NCI-H345 (cell line): Measurements from ENCODE around the gene CCDC57.
"Not testable (repeated sequence)": the region's sequence is repeated elsewhere in the genome, so short reads cannot be mapped to it uniquely, and the experiment has no call there.

Experiments used
- DNase-seq: peaks from one replicate; lab custom pipeline; 2025; lab: John Stamatoyannopoulos, UW

The CCDC57 gene

GRCh38 chr17:82202981-82203380 lies 9.7 kb downstream of the CCDC57 start:
- no peak for DNase-seq

- no peak for DNase-seq
Observed at GRCh38 chr17:82201498-82201910, 11.1 kb downstream of the CCDC57 start.

DNA sequence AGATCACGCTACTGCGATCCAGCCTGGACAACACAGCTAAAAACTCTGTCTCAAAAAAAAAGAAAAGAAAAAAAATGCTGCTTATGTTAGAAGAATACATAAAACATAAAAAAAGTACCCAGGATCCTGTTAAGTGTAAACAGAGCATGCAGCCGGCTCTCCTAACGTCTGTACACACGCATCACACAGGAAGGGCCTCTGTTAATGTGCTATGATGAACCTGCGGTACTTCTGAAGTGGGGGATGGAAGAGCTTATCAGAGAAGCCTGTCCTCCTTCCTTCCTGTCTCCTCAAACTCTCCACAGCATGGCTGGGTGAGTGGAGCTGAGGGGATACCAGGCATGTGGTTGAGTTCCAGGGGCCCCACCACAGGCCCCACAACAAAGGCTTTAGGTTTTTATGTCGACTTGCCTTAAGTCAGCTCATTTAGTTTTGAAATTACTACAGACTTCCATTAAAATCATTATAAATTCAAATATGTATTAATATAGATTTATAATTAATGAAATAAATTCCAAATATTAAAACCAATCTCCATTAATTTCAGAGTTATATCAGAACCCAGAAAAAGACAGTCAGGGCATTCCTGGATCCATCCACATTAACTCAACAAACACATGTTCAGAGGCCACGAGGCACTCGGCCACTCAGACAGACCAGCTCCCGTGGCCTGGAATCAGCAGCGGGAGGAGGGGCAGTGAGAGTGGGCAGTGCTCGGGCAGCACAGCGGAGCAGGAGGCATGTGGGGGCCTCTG lies 11.7 kb downstream of the CCDC57 start:
- no peak for DNase-seq

DNA sequence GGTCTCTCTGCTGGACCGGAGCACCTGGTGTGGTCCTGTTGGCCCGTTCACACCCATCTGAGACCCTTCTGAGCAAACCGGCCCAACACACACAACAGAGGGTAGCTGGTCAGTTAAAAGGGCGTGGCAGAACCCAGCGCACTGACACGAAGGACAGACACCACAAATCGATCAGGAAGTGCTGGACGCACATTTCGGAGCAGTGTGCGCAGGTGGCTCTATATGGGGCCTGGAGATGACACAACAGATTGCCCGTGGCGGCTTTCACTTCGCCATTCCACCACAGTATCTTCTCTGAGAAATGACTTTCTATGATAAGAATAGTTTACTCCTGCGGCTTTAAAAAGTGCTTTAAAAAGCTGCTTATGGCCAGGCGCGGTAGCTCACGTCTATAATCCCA lies 12.5 kb downstream of the CCDC57 start:
- no peak for DNase-seq

DNA sequence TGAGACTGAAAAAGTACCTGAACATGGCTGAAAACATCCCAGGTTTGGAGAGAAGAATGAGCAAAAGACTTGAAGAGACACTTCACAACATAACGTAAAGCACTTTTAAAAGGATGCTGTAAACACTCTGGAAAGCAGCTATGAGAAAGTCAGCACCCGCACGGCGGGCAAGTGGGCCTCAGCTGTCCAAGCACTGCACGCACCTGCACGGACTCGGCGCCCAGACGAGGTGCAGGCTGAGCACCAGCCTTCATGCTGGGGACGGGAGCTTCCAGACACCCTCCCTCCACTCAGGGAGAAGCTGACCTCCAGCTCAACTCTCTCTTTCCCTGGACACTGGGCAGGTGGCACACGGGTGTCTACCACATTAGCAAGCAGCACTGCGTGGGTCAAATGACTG lies 13.1 kb downstream of the CCDC57 start:
- no peak for DNase-seq

- DNase-seq: no peak
Observed at GRCh38 chr17:82198092-82198491, 14.6 kb downstream of the CCDC57 start.

- no peak for DNase-seq
Observed at GRCh38 chr17:82195675-82196672, 16.7 kb downstream of the CCDC57 start.

DNA sequence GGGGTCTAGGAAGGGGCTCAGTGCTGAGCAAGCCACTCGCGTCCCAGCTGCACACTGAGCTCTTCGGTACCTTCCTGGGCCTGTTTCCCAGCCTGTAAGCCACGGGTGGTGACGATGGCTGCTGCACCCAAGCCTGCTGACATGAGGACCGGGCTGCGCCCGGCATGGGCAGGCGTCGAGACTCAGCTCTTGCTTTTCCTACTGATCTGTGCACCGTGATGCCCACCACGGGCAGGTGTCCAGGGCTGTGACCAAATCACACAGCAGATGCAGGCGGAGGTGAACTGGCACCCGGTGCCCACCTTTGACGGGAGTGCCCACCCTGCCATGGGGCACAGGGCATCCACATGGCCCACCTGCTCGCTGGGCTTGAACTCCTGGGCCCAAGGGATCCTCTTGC lies 17.9 kb downstream of the CCDC57 start:
- no peak for DNase-seq

- DNase-seq: no peak
Observed at GRCh38 chr17:82193520-82194220, 19.0 kb downstream of the CCDC57 start.

- DNase-seq: not testable (repeated sequence)
Observed at GRCh38 chr17:82193050-82193449, 19.6 kb downstream of the CCDC57 start.

DNA sequence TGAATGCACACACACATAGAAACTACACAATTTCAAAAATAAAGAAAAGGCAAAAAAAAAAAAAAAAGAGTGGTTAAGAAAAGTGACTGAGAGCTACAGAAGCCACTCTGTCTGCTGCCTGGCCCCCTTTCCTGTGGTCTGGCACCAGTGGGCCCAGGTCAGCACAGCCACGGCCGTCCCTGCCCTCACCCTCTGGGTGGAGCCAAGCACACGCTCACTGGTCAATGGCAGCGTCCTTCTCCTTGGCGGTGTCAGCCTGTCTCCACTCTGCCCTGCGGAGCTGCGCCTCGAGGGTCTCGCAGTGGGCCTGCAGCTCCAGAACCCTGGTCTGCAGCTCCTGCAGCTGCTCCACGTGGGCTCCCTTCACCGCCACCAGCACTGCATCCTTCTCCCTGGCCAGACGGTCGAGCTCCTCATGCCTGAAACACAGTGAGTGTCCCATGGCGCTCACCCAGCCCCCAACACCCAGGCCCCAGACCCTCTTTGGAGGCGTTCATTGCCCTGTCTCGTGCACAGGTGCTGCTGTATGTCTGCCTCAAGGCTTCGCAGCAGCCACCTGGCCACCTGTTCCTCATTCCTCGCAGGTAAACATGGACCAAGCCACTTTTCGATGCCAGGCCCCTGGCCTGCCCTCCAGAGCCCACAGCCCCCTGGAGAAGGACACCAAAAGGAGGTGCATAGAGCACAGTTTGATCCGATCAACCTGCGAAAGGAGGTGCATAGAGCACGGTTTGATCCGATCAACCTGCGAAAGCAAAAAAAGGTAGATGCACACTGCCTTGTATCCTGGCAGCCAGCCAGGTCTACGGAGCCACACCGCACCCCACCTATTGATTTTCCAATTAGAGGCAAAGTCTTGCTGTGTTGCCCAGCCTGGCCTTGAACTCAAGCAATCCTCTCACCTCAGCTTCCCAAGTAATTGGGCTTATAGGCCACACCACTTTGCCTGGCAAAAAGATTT lies 24.4 kb downstream of the CCDC57 start:
- DNase-seq: peak; percentile 41

- DNase-seq: no peak
Observed at GRCh38 chr17:82187500-82187899, 25.1 kb downstream of the CCDC57 start.

GRCh38 chr17:82186221-82186620 lies 26.4 kb downstream of the CCDC57 start:
- no peak for DNase-seq

- DNase-seq: no peak
Observed at GRCh38 chr17:82184761-82185160, 27.9 kb downstream of the CCDC57 start.

GRCh38 chr17:82180776-82181528 lies 31.7 kb downstream of the CCDC57 start:
- no peak for DNase-seq

- DNase-seq: no peak
Observed at GRCh38 chr17:82179946-82180475, 32.6 kb downstream of the CCDC57 start.

GRCh38 chr17:82179412-82179811 lies 33.2 kb downstream of the CCDC57 start:
- DNase-seq: no peak

DNA sequence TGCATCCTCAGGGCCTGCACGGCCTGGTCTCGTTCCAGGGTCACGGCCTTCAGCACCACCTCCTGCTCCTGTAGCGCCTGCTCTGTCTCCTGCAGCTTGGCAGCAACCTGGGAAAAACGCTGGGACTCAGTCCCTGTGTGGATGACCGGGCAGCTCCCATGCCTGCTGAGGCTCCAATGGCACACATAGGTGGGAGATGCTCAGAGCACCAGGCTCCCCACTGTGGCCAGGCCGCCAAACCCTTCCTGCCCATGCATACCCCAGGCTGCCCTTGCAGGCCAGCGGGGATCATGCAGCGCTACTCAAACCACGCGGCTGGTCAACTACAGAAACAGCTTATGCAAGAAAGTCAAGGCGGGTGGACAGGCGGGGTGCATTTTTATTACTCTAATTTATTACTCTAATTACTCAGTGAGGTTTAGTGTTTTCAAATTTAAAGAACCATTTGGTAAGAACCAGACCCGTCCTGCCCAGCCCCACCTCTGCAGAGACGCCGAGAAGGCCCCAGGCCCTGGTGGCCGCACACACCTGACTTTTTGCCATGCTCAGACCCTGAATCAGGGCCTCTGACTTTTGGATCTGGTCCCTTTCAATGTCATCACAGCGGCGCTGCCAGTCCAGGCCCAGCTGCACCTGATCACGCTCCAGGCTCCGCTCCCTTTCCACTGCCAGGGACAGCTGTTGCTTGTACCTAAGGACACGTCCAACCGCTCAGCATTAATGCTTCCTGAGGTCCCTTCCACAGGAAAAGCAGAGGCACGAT lies 34.0 kb downstream of the CCDC57 start:
- no peak for DNase-seq

DNA sequence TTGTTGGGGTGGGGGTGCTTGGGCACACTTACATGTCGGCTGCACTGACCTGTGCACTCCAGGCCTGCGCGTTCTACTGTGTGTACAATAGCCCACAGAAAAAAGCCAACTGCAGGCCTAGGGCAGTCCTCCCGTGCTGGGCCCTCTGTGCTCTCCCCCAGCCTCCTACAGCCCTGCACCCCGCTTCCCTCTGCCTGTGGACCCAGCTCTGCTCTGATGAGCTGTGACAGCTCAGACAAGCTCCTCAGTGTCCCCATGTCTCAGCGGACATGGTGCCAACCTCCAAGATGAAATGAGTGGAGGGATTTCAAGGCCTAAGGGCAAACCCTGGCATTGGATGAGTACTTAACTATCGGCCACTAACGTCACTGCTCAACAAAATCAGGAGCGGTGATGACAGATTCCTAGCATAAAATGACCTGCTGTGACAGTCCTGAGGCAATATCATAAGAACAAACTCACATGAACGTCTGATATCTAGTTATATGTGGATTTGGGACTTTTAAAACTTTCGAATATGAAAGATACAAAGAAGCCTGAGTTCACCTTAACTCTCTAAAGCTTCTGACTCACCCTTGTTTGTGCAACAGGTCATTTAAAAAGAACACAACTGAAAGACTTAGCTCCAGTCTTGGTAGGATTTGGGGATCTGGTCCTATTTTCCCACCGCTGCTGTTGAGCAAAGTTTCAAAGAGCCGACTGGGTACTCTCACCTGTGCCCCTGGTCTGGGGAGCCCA lies 34.7 kb downstream of the CCDC57 start:
- DNase-seq: no peak
